Left ventricle myocardium superior (tissue), 1 donor: Measurements from ENCODE around the gene DAP3. TPM values are rescaled to one million over a fixed set of nuclear protein-coding genes. Genes with fewer than 3 reads are reported as not detected.
A peak's percentile ranks its signal among the peaks of the same experiment; 100 is the strongest.
"Not testable (repeated sequence)": the region's sequence is repeated elsewhere in the genome, so short reads cannot be mapped to it uniquely, and the experiment has no call there.

Source experiments
- ATAC-seq: fragments of 200-7000 bp; cut with Tn5 transposase; one replicate; pipeline ENCODE4 v1.9.1; 2020; ENCODE audit warnings: mild to moderate bottlenecking, moderate library complexity
- DNase-seq: peaks from one replicate; pipeline ENCODE4 v3.0.0-alpha.2; 2020
- intact Hi-C: fragments of 100-400 bp; cut with micrococcal nuclease; formaldehyde crosslinking; loops from one replicate; pipeline ENCODE4 v1.11.0; 2022
- total RNA-seq: library from RNA; stranded (reverse); fragmentation: NEBNext Ultra II Directional; extraction: Animal tissue kit (Norgen Biotek cat#: 25700); gene quantifications from one replicate; pipeline ENCODE4 v1.2.1, GENCODE V29; 2021
- donor health status: DM: no; HTN: yes; CAD: no; lungs with severe emphysema.

DAP3 gene
- total RNA-seq, 1 donor from 2014 or later = 123 TPM

GRCh38 chr1:155711457-155711856, 22.6 kb downstream of the DAP3 start:
- DNase-seq, intact Hi-C loops, ATAC-seq: not testable (repeated sequence)

GRCh38 chr1:155712636-155713035, 23.7 kb downstream of the DAP3 start:
- ATAC-seq = peak; percentile 51
- DNase-seq, intact Hi-C loops: not testable (repeated sequence)

- ATAC-seq (peak; percentile 77), DNase-seq (no peak)
- intact Hi-C loops = no loop called here
Observed at GRCh38 chr1:155713075-155713474, 24.2 kb downstream of the DAP3 start.

- DNase-seq, ATAC-seq, intact Hi-C loops: not testable (repeated sequence)
Observed at GRCh38 chr1:155715056-155715455, 26.2 kb downstream of the DAP3 start.

- DNase-seq = no peak
- ATAC-seq = no peak
- intact Hi-C loops = no loop called here
Observed at GRCh38 chr1:155715777-155716176, 26.9 kb downstream of the DAP3 start.

GRCh38 chr1:155717041-155717440, 28.1 kb downstream of the DAP3 start:
- ATAC-seq (no peak), DNase-seq (no peak)
- intact Hi-C loops = no loop called here

GRCh38 chr1:155718524-155719115, 29.7 kb downstream of the DAP3 start:
- intact Hi-C loops, ATAC-seq, DNase-seq: not testable (repeated sequence)

GRCh38 chr1:155719703-155720102, 30.8 kb downstream of the DAP3 start:
- DNase-seq (no peak), ATAC-seq (no peak)
- intact Hi-C loops = no loop called here

GRCh38 chr1:155725142-155725541, 36.3 kb downstream of the DAP3 start:
- intact Hi-C loops = no loop called here
- ATAC-seq (no peak), DNase-seq (no peak)

- no peak for DNase-seq
- peak; percentile 38 for ATAC-seq
- intact Hi-C loops = no loop called here
Observed at GRCh38 chr1:155729031-155729898, 40.4 kb downstream of the DAP3 start.

GRCh38 chr1:155740995-155741394, 52.1 kb downstream of the DAP3 start:
- intact Hi-C loops = no loop called here
- DNase-seq = no peak
- ATAC-seq = no peak

GRCh38 chr1:155741908-155742307, 53.0 kb downstream of the DAP3 start:
- DNase-seq (no peak), ATAC-seq (no peak)
- intact Hi-C loops = no loop called here

- intact Hi-C loops = no loop called here
- ATAC-seq (no peak), DNase-seq (no peak)
Observed at GRCh38 chr1:155744711-155745283, 55.9 kb downstream of the DAP3 start.

GRCh38 chr1:155745284-155746228, 56.7 kb downstream of the DAP3 start:
- intact Hi-C loops = not testable (repeated sequence)
- DNase-seq (peak; percentile 98), ATAC-seq (peak; percentile 96)

GRCh38 chr1:155747586-155747985, 58.7 kb downstream of the DAP3 start:
- ATAC-seq, intact Hi-C loops: not testable (repeated sequence)

GRCh38 chr1:155748141-155748540, 59.2 kb downstream of the DAP3 start:
- ATAC-seq, intact Hi-C loops, DNase-seq: not testable (repeated sequence)

More at GRCh38 chr1:155747586-155747985, 58.7 kb downstream of the DAP3 start:
- DNase-seq = not testable (repeated sequence)

- intact Hi-C loops, DNase-seq, ATAC-seq: not testable (repeated sequence)
Observed at GRCh38 chr1:155759017-155759416, 70.1 kb downstream of the DAP3 start.

GRCh38 chr1:155759966-155760630, 71.2 kb downstream of the DAP3 start:
- ATAC-seq (no peak), DNase-seq (no peak)
- intact Hi-C loops = no loop called here
